RPMI8226 (cell line): ENCODE results near the gene NAPSA.

ENCODE experiments used
- DNase-seq: peaks from one replicate; pipeline ENCODE4 v3.0.0-alpha.2; 2015

NAPSA gene

GRCh38 chr19:50313812-50314536, 51.5 kb downstream of the NAPSA start:
- peak; percentile 41 for DNase-seq

- no peak for DNase-seq
Measured at GRCh38 chr19:50312967-50313811, 52.2 kb downstream of the NAPSA start.

- DNase-seq = no peak
Measured at GRCh38 chr19:50311723-50312635, 53.5 kb downstream of the NAPSA start.

- no peak for DNase-seq
Measured at GRCh38 chr19:50310759-50311465, 54.5 kb downstream of the NAPSA start.

- no peak for DNase-seq
Measured at GRCh38 chr19:50309396-50310125, 55.9 kb downstream of the NAPSA start.

- DNase-seq = no peak
Measured at GRCh38 chr19:50308991-50309390, 56.4 kb downstream of the NAPSA start.
